Osteoblast (primary cell): ENCODE measurements around the gene EXOC2. TPM values are rescaled to one million over a fixed set of nuclear protein-coding genes. Genes with fewer than 3 reads are reported as not detected.

ENCODE experiments used
- DNase-seq: peaks from one replicate; pipeline ENCODE4 v3.0.0; 2011; ENCODE audit warnings: low spot score, mixed read lengths; ENCODE audit not compliant: insufficient read length; ENCODE audit errors: missing footprints
- H2AFZ ChIP-seq: 2 replicates; pipeline ENCODE4 v1.6.0; 2011; ENCODE audit warnings: mild to moderate bottlenecking, low read length
- H3K27ac ChIP-seq: 2 replicates; pipeline ENCODE4 v1.5.1; 2011; ENCODE audit warnings: mild to moderate bottlenecking, low read depth, low read length, moderate library complexity
- H3K27me3 ChIP-seq: 2 replicates; pipeline ENCODE4 v1.6.0; 2012; ENCODE audit warnings: mild to moderate bottlenecking, control low read depth, inconsistent platforms, low read length, moderate library complexity; ENCODE audit not compliant: insufficient read depth
- H3K36me3 ChIP-seq: 2 replicates; pipeline ENCODE4 v1.5.1; 2011; ENCODE audit warnings: mild to moderate bottlenecking, low read length, control low read depth, moderate library complexity; ENCODE audit not compliant: insufficient read depth
- H3K4me1 ChIP-seq: 2 replicates; pipeline ENCODE4 v1.5.1; 2011; ENCODE audit warnings: mild to moderate bottlenecking, low read length, control low read depth, moderate library complexity; ENCODE audit not compliant: insufficient read depth
- H3K4me2 ChIP-seq: 2 replicates; pipeline ENCODE4 v1.6.0; 2011; ENCODE audit warnings: mild to moderate bottlenecking, low read length; ENCODE audit not compliant: insufficient read depth
- H3K4me3 ChIP-seq: fragments of 200-600 bp; sonication (generic); 3 replicates; pipeline ENCODE4 v1.5.1; 2012; ENCODE audit warnings: mild to moderate bottlenecking, low read length, inconsistent platforms; ENCODE audit not compliant: insufficient read depth
- H3K79me2 ChIP-seq: 2 replicates; pipeline ENCODE4 v1.6.0; 2012; ENCODE audit warnings: mild to moderate bottlenecking, low read length, control low read depth, inconsistent platforms; ENCODE audit not compliant: insufficient read depth
- H3K9me3 ChIP-seq: 2 replicates; pipeline ENCODE4 v1.5.1; 2011; ENCODE audit warnings: low read depth, low read length, control low read depth
- H4K20me1 ChIP-seq: 2 replicates; pipeline ENCODE4 v1.6.0; 2012; ENCODE audit warnings: mild to moderate bottlenecking, low read length, control low read depth; ENCODE audit not compliant: insufficient read depth
- CTCF ChIP-seq: IDR thresholded peaks from 2 replicates; pipeline ENCODE4 v1.5.1; 2011; ENCODE audit warnings: mild to moderate bottlenecking, low read depth, low read length, moderate library complexity; ENCODE audit errors: extremely low read depth
- total RNA-seq: library from RNA; depleted of rRNA; stranded (reverse); fragments of >200 nt; gene quantifications from 2 replicates; pipeline ENCODE4 v1.2.3, GENCODE V29; 2012

The EXOC2 gene
- total RNA-seq, 1 donor, result 19.5 TPM

DNA sequence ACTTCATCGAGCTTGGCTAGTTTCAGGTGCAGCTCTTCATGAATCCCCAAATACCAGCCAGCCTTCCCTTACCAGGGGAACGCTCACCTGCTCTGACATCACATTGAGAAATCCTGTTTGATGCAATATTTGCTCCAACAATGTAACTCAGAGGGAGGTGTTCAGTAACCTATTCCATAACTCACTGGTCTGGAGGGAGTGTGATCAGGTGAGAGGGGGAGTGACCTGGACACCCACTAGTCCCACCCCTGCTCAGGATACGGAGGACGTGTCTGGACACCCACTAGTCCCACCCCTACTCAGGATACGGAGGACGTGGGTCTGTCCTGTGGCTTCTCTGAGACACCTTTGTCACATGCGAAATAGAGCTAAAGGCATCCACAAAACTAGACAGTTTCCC is 106.4 kb downstream of the EXOC2 start:
- no peak overlapping the region for H3K27ac ChIP-seq
- no peak overlapping the region for H3K4me2 ChIP-seq
- H3K9me3 ChIP-seq, result no peaks in the 10 kb centered on the region
- TF ChIP-seq CTCF, result no peak
- DNase-seq, result no peak
- no peak overlapping the region for H3K4me3 ChIP-seq
- H2AFZ ChIP-seq, result no peak overlapping the region
- H4K20me1 ChIP-seq, result peaks cover 7% of the 10 kb centered on the region
- no peaks in the 10 kb centered on the region for H3K36me3 ChIP-seq
- peaks cover 2% of the 10 kb centered on the region for H3K79me2 ChIP-seq
- H3K4me1 ChIP-seq, result no peaks in the 10 kb centered on the region
- H3K27me3 ChIP-seq, result no peaks in the 10 kb centered on the region

DNA sequence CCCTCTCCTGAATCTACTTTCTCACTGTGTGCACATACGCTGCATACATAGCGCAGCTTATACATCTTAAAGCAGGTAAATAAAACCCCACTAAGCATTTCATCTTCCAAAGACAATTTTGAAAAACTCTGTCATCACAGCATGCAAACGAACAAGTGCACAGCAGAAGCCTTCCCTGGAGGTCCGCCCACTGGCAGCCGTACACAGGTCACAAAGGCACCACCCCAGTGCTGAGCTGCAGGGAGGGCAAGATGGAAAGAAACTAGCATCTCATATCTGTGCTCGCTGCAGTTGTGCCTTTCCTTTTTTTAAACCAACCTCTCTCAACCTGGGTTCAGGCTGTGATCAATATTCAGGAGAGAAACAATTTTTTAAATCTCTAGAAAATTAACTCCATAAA is 109.3 kb downstream of the EXOC2 start:
- Histone ChIP-seq H3K9me3 (no peaks in the 10 kb centered on the region), H3K4me1 (no peaks in the 10 kb centered on the region), H3K79me2 (peaks cover 2% of the 10 kb centered on the region), H3K36me3 (no peaks in the 10 kb centered on the region), H2AFZ (no peak overlapping the region), H3K27ac (no peak overlapping the region), H3K4me2 (no peak overlapping the region), H3K4me3 (no peak overlapping the region), H4K20me1 (peaks cover 7% of the 10 kb centered on the region), H3K27me3 (no peaks in the 10 kb centered on the region)
- DNase-seq, result no peak
- TF ChIP-seq CTCF, result no peak

DNA sequence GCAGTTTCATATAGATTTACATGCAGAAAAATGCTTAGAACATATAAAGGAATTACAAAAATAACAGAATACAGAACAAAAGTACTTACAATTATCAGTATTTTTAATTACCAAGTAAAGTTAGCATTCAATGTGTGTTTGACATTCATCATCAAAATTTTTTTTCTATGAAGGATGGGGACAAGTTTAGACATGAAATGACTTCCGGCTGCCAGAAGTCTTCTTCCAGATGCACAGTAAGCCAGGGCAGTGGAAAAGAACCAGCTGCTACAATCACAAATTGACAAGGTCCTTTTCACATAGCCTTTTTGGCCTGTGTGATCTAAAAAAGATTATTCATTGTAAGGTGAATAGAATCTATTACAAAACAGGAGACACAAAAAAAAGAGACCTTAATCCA is 109.8 kb downstream of the EXOC2 start:
- H3K27ac ChIP-seq, result no peak overlapping the region
- peaks cover 7% of the 10 kb centered on the region for H4K20me1 ChIP-seq
- no peaks in the 10 kb centered on the region for H3K27me3 ChIP-seq
- peaks cover 2% of the 10 kb centered on the region for H3K79me2 ChIP-seq
- H3K4me2 ChIP-seq, result no peak overlapping the region
- DNase-seq, result no peak
- no peaks in the 10 kb centered on the region for H3K4me1 ChIP-seq
- no peaks in the 10 kb centered on the region for H3K9me3 ChIP-seq
- no peaks in the 10 kb centered on the region for H3K36me3 ChIP-seq
- H3K4me3 ChIP-seq, result no peak overlapping the region
- no peak for TF ChIP-seq CTCF
- H2AFZ ChIP-seq, result no peak overlapping the region

- Histone ChIP-seq H3K79me2 (peaks cover 2% of the 10 kb centered on the region), H3K36me3 (no peaks in the 10 kb centered on the region), H3K27ac (no peak overlapping the region), H3K4me3 (no peak overlapping the region), H2AFZ (no peak overlapping the region), H3K9me3 (no peaks in the 10 kb centered on the region), H3K27me3 (no peaks in the 10 kb centered on the region), H4K20me1 (peaks cover 7% of the 10 kb centered on the region), H3K4me1 (no peaks in the 10 kb centered on the region), H3K4me2 (no peak overlapping the region)
- no peak for DNase-seq
- no peak for TF ChIP-seq CTCF
Measured at GRCh38 chr6:582370-582769, 110.6 kb downstream of the EXOC2 start.
